K562 (cell line): ENCODE measurements around the gene C1QA. TPM values are rescaled to one million over a fixed set of nuclear protein-coding genes. Genes with fewer than 3 reads are reported as not detected.

Source experiments
- ATAC-seq: fragments of 200-7000 bp; cut with Tn5 transposase; 3 replicates; pipeline ENCODE4 v1.9.1; 2020; ENCODE audit warnings: moderate library complexity
- BruUV-seq: library from RNA; stranded (reverse); fragments of 400-500 nt; replicated peaks from 2 replicates; lab custom pipeline; 2021; lab: Mats Ljungman, UMichigan
- CTCF ChIA-PET: fragments of 300-600 bp; formaldehyde crosslinking; extraction: SDS; loops from one replicate; lab custom pipeline; 2021; ENCODE audit warnings: low intra/inter-chr PET ratio; lab: Yijun Ruan, JAX
- POLR2A ChIA-PET: fragments of 300-600, 350-650 bp; sonication (Branson Sonifier 250); formaldehyde crosslinking; extraction: SDS; loops from one replicate; lab custom pipeline; 2021; ENCODE audit warnings: antibody characterized with exemption, inconsistent platforms; lab: Yijun Ruan, JAX
- DNase-seq, 4 experiments: peaks; one replicate each; pipeline versions ENCODE4 v3.0.0 to v3.0.0-alpha.2; 2011 to 2018; ENCODE audit warnings: low spot score in 3 of 4, mixed read lengths in 3 of 4; ENCODE audit errors: extremely low read depth in 1 of 4
- FAIRE-seq: peaks from 2 replicates; lab custom pipeline; 2011; peaks lifted over from hg19 to GRCh38; lab: Jason Lieb, UNC
- H2AFZ ChIP-seq: 2 replicates; pipeline ENCODE4 v1.6.0; 2011; ENCODE audit warnings: low read depth, low read length, control low read depth, inconsistent platforms
- H3K27ac ChIP-seq: fragments of 200-600 bp; 3 replicates; pipeline ENCODE4 v1.8.0; 2011; ENCODE audit warnings: low read depth, mild to moderate bottlenecking, control low read depth, inconsistent platforms, low read length, moderate library complexity, mixed read lengths; ENCODE audit errors: extremely low read depth
- H3K27me3 ChIP-seq, 2 experiments: fragments of 300-600 bp in 1 of 2; 2 replicates in 1 of 2; 3 replicates in 1 of 2; pipeline versions ENCODE4 v1.6.0 to v1.8.0; 2011; ENCODE audit warnings: inconsistent platforms in 2 of 2, low read length in 2 of 2, mild to moderate bottlenecking in 1 of 2, mixed read lengths in 1 of 2, moderate library complexity in 1 of 2; ENCODE audit not compliant: control insufficient read depth in 2 of 2, insufficient read depth in 2 of 2
- H3K36me3 ChIP-seq: fragments of 300-600 bp; 3 replicates; pipeline ENCODE4 v1.8.0; 2011; ENCODE audit warnings: mild to moderate bottlenecking, low read length, inconsistent platforms; ENCODE audit not compliant: control insufficient read depth, insufficient read depth
- H3K4me1 ChIP-seq, 2 experiments: fragments of 200-600 bp in 1 of 2; replicated peaks in 1 of 2; 2 replicates in 1 of 2; 3 replicates in 1 of 2; pipeline versions ENCODE4 v1.5.1 to v1.8.0; 2011; ENCODE audit warnings: inconsistent platforms in 2 of 2, low read length in 2 of 2, mild to moderate bottlenecking in 1 of 2, mixed read lengths in 1 of 2, moderate library complexity in 1 of 2; ENCODE audit not compliant: control insufficient read depth in 2 of 2, insufficient read depth in 2 of 2
- H3K4me2 ChIP-seq: 2 replicates; pipeline ENCODE4 v1.6.1; 2011; ENCODE audit warnings: low read length, control low read depth, inconsistent platforms, mixed read lengths; ENCODE audit not compliant: insufficient read depth
- H3K4me3 ChIP-seq: fragments of 200-600 bp; sonication (generic), shearing (Covaris generic); 2 replicates; pipeline ENCODE4 v1.5.1; 2016; ENCODE audit warnings: control low read depth, inconsistent platforms
- H3K79me2 ChIP-seq: fragments of 200-600 bp; 3 replicates; pipeline ENCODE4 v1.8.0; 2011; ENCODE audit warnings: low read length, inconsistent platforms; ENCODE audit not compliant: control insufficient read depth, insufficient read depth
- H3K9ac ChIP-seq, 2 experiments: 2 replicates each; pipeline versions ENCODE4 v1.6.0 to v1.6.1; 2011; ENCODE audit warnings: low read depth in 2 of 2, low read length in 2 of 2, control low read depth in 1 of 2, inconsistent platforms in 1 of 2, mild to moderate bottlenecking in 1 of 2, mixed read lengths in 1 of 2; ENCODE audit not compliant: insufficient read depth in 1 of 2
- H3K9me1 ChIP-seq: one replicate; pipeline ENCODE4 v1.6.0; 2011; ENCODE audit warnings: inconsistent platforms, mild to moderate bottlenecking, low read length, moderate library complexity; ENCODE audit not compliant: control insufficient read depth, insufficient read depth
- H3K9me3 ChIP-seq: replicated peaks from 2 replicates; pipeline ENCODE4 v1.5.1; 2011; ENCODE audit warnings: low read depth, low read length, inconsistent platforms; ENCODE audit not compliant: control insufficient read depth, insufficient read depth
- H4K20me1 ChIP-seq: replicated peaks from 2 replicates; pipeline ENCODE4 v1.6.1; 2011; ENCODE audit warnings: low read length, inconsistent platforms, mixed read lengths; ENCODE audit not compliant: control insufficient read depth, insufficient read depth
- E2F6 ChIP-seq, 2 experiments: IDR thresholded peaks; 2 replicates each; pipeline ENCODE4 v1.6.1; 2011; ENCODE audit warnings: borderline replicate concordance in 1 of 2, control low read depth in 1 of 2, low read depth in 1 of 2, low read length in 1 of 2, mild to moderate bottlenecking in 1 of 2, mixed read lengths in 1 of 2, moderate library complexity in 1 of 2; ENCODE audit not compliant: insufficient read depth in 1 of 2, insufficient read length in 1 of 2, poor library complexity in 1 of 2, severe bottlenecking in 1 of 2; ENCODE audit errors: extremely low read depth in 1 of 2
- ERF ChIP-seq: fragments of 450-650 bp; formaldehyde crosslinking; IDR thresholded peaks from 2 replicates; pipeline ENCODE4 v1.4.0; 2020; ENCODE audit warnings: mild to moderate bottlenecking, mixed read lengths
- ETS1 ChIP-seq: conservative IDR thresholded peaks from 2 replicates; pipeline ENCODE4 v1.6.1; 2011; ENCODE audit warnings: low read depth, mild to moderate bottlenecking, low read length; ENCODE audit not compliant: control insufficient read depth
- KLF16 ChIP-seq: IDR thresholded peaks from 2 replicates; pipeline ENCODE4 v1.6.1; 2016; ENCODE audit warnings: antibody characterized with exemption
- MCM2 ChIP-seq: fragments of 450-650 bp; IDR thresholded peaks from 2 replicates; pipeline ENCODE4 v1.6.1; 2017; ENCODE audit warnings: low read depth, mild to moderate bottlenecking
- SMARCE1 ChIP-seq: fragments of 450-650 bp; IDR thresholded peaks from 2 replicates; pipeline ENCODE4 v1.7.1; 2016; ENCODE audit warnings: mild to moderate bottlenecking
- THRB ChIP-seq: fragments of 450-650 bp; formaldehyde crosslinking; conservative IDR thresholded peaks from 2 replicates; pipeline ENCODE4 v1.4.0; 2022; ENCODE audit warnings: mild to moderate bottlenecking, missing genetic modification characterization
- ZFP1 ChIP-seq: fragments of 450-650 bp; formaldehyde crosslinking; IDR thresholded peaks from 2 replicates; pipeline ENCODE4 v1.4.0; 2020; ENCODE audit warnings: mild to moderate bottlenecking, mixed read lengths
- WGBS: fragments of 100-300 bp; shearing (Covaris generic); methylation state at CpG from one replicate; pipeline ENCODE4 v1.1.6; 2016; ENCODE audit warnings: low coverage, mixed read lengths; ENCODE audit not compliant: insufficient coverage; ENCODE audit errors: missing lambda C conversion rate; 5-methylcytosine and 5-hydroxymethylcytosine counted together
- in situ Hi-C: fragments of 300-500 bp; cut with MboI; formaldehyde crosslinking; loops from 4 replicates; pipeline ENCODE4 v1.15.0; 2018; ENCODE audit warnings: inconsistent platforms, mixed read lengths
- intact Hi-C: fragments of 100-400 bp; cut with micrococcal nuclease; formaldehyde crosslinking; loops from 2 replicates; pipeline ENCODE4 v1.14.2; 2022
- polyA plus RNA-seq, 8 experiments: library from polyadenylated mRNA; depleted of rRNA in 4 of 8; stranded (reverse) in 5 of 8; unstranded in 3 of 8; fragments of >200 nt; fragmentation: Nextera tagmentation in 2 of 8; fragmentation: Illumina TruSeq in 1 of 8; extraction: Ambion mirVana in 2 of 8; extraction: Trizol in 1 of 8; gene quantifications; 2 replicates each; pipeline versions ENCODE4 v1.2.1 to v1.2.3, GENCODE V29; 2011 to 2014; ENCODE audit warnings: inconsistent platforms in 1 of 8, missing spikeins in 1 of 8
- total RNA-seq, 7 experiments: library from RNA; depleted of rRNA in 6 of 7; stranded (reverse); fragments of >200 nt in 6 of 7; fragmentation: Illumina TruSeq in 2 of 7; extraction: Trizol in 2 of 7; gene quantifications; 2 replicates each; pipeline versions ENCODE4 v1.2.1 to v1.2.3, GENCODE V29; 2011 to 2021; ENCODE audit warnings: low replicate concordance in 1 of 7

Gene C1QA
- total and polyA plus RNA-seq, 9 of the 15 experiments (the other 6 are each of a cell fraction or from before 2014, with no cell fraction given), result 0.71 TPM; not detected in 8

- Histone ChIP-seq H3K9ac (peak within 1 kb of the TSS in 1 of 2 experiments; percentile 21; a peak in 2 of 4 replicates), H3K4me2 (no peak within 1 kb of the TSS), H3K27me3 (peaks cover 19 to 60% of the 10 kb centered on the region in 2 experiments), H2AFZ (no peak within 1 kb of the TSS), H3K27ac (no peak within 1 kb of the TSS), H4K20me1 (no peaks in the 10 kb centered on the region; the same call in 1 of the 2 replicates), H3K4me3 (no peak within 1 kb of the TSS), H3K9me1 (no peaks in the 10 kb centered on the region), H3K4me1 (peaks cover 0 to 3% of the 10 kb centered on the region in 2 experiments; a peak in 1 of 5 replicates), H3K9me3 (no peaks in the 10 kb centered on the region), H3K79me2 (no peaks in the 10 kb centered on the region), H3K36me3 (no peaks in the 10 kb centered on the region)
- TF ChIP-seq KLF16, result no peak
- peak in 1 of 2 experiments; percentile 10 for TF ChIP-seq E2F6 (IDR thresholded peaks at IDR 0.05; ENCODE audit: borderline replicate concordance in 1 of 2, extremely low read depth in 1 of 2, insufficient read depth in 1 of 2, insufficient read length in 1 of 2, low read depth in 1 of 2, low read length in 1 of 2, poor library complexity in 1 of 2, severe bottlenecking in 1 of 2)
- no peak for TF ChIP-seq MCM2
- TF ChIP-seq ZFP1 (CRISPR knock-in tag), result no peak
- TF ChIP-seq ETS1, result no peak
- no peak for TF ChIP-seq THRB (CRISPR knock-in tag)
- TF ChIP-seq SMARCE1, result no peak
- TF ChIP-seq ERF (CRISPR knock-in tag), result no peak
- intact Hi-C loops (no loop called here), in situ Hi-C loops (no loop called here)
- ATAC-seq, result no peak
- ChIA-PET POLR2A (interaction anchor here (0.7 kb wide), 1 partner anchor 31 kb away, joined by 3 read pairs; no protein-coding TSS in a partner anchor), CTCF (interaction anchor here (0.6 kb wide), 1 partner anchor 638 kb away, joined by 3 read pairs; no protein-coding TSS in a partner anchor)
- FAIRE-seq, result no peak
- no peak for DNase-seq
- BruUV-seq, result no TSS peak
- WGBS, result 0% methylated on average over 13 of the region's 13 CpGs
Observed at GRCh38 chr1:22652881-22653316, 16.5 kb downstream of the C1QA start, which contains the start of gene C1QB. Gene C1QB (plus strand): TSS chr1:22653236. CDS start chr1:22659463, 6,227 bp downstream.
